HTERT RPE-1 (cell line): Measurements from ENCODE around the gene SLC24A5.

ENCODE experiments used
- in situ Hi-C: fragments of 300-500 bp; cut with MboI; formaldehyde crosslinking; loops from 4 replicates; pipeline ENCODE4 v1.14.3; 2020; ENCODE audit warnings: low sequenced_read_pairs

SLC24A5 gene

DNA sequence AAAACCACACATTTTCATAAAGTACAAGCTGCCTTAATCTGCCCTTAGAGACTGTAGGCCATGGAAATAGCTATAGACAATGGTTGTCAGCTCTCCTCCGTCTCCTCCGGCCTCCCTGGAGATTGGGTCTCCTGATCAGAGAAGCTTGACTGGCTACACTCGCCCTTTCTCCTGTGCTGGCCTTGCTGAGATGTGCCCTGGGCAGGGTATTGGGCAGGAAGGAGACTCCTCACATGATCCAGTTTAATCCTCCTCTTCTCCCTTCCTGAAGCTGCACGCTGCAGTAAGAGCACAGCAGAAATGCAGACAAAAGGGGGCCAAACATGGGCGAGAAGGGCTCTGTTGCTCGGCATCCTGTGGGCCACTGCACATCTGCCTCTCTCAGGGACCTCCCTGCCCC is at the start of gene SLC24A5:
Gene SLC24A5, plus strand, starts transcription at position 246 of the 400 bp plus-strand sequence. Its CDS starts 55 bp downstream, at position 301.
- in situ Hi-C loops = no loop called here

DNA sequence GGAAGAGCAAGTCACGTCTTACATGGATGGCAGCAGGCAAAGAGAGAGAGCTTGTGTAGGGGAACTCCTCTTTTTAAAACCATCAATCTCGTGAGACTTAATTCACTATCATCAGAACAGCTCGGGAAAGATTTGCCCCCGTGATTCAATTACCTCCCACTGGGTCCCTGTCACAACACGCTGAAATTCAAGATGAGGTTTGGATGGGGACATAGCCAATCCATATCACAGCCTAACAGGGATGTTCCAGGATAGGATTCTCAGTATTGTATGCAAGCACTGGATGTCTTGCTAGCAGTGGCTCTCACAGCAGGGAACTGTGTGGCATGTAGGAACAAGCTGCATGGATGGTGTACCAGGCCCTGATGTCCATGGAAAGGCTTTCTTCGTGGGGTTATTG is 47.8 kb upstream of the SLC24A5 start:
- in situ Hi-C loops = no loop called here

- in situ Hi-C loops = no loop called here
These were observed 46.9 kb upstream of the SLC24A5 start for GRCh38 chr15:48073881-48074280.

- in situ Hi-C loops = no loop called here
These were observed 44.3 kb upstream of the SLC24A5 start for GRCh38 chr15:48076454-48076853.

DNA sequence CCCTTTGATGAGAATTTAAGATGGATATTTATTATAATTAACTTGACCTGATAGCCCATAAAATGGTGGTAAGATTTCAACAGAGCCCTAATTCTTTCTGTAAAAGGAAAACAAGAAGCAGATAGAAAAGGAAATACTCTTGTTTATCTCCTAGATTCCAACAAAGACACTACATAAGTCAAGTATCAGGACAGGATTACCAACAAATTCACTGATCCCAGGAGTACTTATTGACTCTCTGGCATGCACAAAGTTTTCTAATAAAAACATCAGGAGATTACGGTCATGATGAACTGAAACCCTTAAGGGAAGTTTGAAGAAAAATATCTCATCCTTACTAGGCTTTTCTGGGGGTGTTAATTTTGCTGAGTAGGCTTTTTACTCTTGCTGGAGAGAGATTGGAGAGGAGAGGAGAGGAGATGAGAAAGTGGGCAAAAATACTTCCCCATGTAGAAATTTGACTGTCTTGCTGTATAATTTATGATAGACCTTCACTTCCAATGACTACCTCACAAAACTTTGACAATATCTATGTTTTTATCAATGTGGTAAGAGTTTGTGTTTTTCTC is 43.1 kb upstream of the SLC24A5 start:
- in situ Hi-C loops = no loop called here

- in situ Hi-C loops = no loop called here
These were observed 35.8 kb upstream of the SLC24A5 start for GRCh38 chr15:48084759-48085590.

- in situ Hi-C loops = no loop called here
These were observed 35.2 kb upstream of the SLC24A5 start for GRCh38 chr15:48085591-48085930.

DNA sequence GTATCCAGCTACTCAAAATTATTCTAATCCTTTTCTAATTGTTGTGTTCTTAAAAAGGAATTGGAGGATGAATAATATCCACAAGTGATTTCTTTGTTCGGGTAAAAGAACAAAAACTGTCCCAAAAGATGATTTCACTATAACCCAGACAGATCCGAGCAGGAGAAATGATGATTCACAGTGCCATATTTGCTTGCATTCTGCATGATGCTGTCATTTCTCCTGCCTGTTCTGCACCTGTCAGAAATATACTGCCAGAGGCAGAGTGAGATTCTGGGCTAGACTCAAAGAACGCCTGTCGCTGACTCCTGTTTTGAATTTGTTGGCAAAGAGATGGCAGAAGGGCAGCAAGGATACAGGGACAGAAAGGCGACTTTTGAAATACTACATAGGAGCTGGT is 34.7 kb upstream of the SLC24A5 start:
- in situ Hi-C loops = no loop called here

DNA sequence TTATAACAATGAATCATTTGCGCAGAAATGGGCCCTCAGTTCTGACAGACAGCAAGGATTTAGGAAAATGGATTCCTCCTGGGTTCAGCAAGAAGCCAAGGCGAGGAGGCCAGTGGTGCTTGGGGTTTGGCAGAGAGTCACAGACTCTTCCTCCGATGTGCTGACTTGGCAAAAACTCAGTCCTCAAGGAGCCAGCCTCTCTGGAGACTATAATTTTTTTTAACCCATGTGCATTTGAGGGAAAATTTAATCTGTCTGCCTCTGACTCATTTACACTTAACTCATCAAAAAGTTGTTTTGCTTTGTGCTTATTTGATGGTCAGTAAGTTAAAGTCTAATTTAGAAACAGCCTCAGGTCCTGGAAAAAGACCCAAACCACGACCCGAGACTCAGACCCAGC is 34.2 kb upstream of the SLC24A5 start:
- in situ Hi-C loops = no loop called here

- in situ Hi-C loops = no loop called here
These were observed 32.9 kb upstream of the SLC24A5 start for GRCh38 chr15:48087844-48088243.

DNA sequence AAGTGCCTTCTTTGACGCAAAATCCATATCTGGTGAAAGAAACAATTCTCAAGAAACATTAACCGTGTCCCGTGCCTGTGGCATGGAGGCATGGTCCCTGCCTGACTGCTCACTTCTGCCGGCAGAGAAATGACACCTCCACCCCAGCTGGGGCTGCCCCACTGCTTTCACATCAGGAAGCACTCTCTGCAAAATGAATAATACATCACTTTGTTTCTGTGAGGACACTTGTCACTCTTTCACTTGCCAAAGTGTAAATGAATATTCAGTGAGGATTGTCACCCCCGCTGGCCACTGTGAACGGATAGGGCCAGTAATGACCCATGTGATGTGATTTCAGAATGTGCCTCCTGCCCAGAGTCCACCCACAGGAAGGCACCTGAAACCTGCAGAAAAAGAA is 31.1 kb upstream of the SLC24A5 start:
- in situ Hi-C loops = no loop called here

DNA sequence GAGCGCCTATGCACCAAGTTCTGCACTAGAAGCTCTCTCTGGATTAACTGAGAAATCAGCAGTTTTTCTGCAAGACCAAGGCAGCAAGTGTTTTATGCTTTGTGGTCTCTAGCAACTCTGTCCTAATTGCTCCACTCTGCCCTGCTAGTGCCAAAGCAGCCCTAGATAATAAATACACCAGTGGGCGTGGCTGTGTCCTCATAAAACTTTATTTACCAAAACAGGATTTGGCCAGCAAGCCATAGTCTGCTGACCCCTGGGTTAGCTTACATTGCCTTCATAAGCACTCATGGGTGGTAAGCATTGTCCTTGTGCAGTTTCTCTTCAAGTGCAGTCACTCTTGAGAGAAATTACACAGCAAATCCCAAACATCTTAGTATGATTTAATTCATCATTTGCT is 30.7 kb upstream of the SLC24A5 start:
- in situ Hi-C loops = no loop called here

- in situ Hi-C loops = no loop called here
These were observed 30.1 kb upstream of the SLC24A5 start for GRCh38 chr15:48090666-48091065.

- in situ Hi-C loops = no loop called here
These were observed 29.3 kb upstream of the SLC24A5 start for GRCh38 chr15:48091522-48091921.

DNA sequence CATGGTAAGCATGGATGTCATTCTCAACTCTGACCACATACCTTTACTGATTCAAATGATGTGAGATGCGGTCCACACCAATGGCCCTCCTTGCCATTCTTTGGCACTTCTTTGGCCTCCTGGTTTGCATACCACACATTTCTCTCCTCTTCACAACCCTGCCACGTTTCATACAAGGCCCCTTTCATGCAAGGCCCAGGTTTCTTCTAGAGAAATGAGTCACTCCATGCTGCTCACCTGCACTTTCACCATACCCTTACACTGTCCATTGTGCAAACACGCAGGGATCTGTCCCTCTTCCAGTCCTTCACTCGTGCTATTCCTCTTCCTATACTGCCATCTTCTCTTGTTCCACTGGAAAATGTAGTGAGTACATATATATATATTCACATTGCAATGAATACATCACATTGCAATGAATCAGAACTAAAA is 24.4 kb upstream of the SLC24A5 start:
- in situ Hi-C loops = no loop called here

DNA sequence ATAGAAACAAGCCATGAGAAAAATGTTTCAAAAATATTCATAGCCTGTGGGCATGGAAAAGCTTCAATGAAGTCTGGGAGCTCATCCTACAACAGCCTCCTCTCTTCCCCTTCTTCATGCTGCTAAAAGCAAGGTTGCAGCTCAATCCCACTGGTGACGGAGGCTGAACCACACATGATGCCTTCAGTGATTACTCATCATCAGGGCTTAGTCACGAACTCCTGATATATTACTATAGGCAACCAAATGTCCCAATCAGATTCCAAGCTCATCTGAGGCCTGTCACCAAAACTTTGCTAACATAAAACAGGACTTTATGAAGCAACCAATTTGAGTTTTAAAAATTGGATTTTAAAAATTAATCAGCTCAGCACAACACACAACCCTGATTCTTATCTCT is 24.0 kb upstream of the SLC24A5 start:
- in situ Hi-C loops = no loop called here

DNA sequence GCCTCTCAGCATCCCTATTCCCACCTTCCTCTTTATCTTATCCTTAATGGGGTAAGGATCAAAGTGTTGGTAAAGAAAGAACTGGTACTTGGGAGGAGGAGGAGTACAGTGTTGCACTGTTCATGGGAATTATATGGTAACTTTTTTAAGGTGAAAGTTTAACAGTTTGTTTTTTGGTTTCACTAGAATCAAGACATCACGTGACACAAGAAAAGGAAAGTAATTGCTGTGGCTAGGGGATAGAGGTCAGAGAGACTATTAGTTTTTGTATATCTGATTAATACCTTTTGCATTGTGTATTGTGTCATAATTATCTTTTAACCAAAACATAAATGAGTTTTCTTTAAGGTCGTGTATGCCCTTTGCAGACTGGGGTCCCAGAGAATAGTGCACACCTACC is 23.5 kb upstream of the SLC24A5 start:
- in situ Hi-C loops = no loop called here

DNA sequence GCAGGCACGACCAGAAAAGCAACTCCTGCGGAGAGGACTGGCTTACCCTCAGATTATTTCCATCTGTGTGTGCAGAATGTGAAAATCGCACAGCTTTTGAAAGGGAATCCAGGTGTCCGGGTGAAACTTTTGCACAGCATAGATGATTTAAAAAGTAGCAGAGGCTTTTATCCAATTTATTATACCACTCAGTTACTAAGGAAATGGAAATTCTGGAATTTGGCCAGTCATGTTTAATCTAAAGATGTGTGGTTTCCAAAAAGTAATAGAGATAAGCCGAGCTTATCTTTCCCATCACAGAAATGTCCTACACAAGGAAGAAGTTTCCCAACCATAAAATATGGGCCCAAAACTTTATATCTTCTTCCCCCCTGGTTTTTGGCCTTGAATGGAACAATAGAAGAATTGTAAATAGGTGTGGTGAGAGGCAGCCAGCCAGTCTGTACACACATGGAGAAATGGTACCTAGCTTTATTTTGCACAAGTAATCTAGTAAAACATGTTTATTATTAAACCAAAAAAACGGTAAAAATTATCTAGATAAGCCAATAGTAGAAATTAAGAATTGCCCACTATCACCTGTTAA is 19.3 kb upstream of the SLC24A5 start:
- in situ Hi-C loops = no loop called here

DNA sequence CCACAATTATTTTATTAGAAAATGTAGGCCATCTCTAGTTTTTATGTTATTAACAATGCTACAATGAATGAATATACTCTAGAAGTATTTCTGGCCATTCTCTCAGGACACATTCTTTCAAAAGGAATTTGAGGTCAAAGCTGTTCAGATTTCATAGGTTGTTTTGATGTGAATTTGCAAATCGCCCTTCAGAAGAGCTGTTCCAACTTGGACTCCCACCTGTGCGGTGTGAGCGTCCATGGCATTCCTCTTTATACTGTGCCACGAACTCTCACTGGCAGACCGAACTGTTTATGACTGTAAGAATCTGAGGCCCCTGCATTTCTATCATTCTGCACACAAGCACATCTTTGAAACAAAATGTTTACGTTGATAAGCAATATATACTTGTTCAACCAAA is 18.6 kb upstream of the SLC24A5 start:
- in situ Hi-C loops = no loop called here

- in situ Hi-C loops = no loop called here
These were observed 17.1 kb upstream of the SLC24A5 start for GRCh38 chr15:48103647-48104046.

DNA sequence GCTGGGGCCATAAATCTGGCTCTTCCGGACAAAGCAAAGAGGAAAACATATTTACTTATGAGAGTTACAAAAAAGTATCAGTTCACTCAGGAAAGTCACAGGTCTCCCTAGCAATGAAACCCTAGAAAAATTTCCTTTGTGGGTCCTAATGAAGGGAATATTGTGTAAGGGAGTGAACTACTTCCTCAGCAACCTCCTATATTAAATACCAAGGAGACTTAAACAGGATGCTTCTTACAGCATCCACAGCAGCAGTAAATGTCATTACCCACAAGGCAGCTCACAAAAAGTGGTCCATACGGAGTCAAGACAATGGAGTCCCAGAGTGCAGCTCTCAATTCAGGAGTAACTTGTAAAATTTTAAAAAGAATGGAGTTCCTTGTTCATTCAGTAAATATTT is 14.9 kb upstream of the SLC24A5 start:
- in situ Hi-C loops = no loop called here

- in situ Hi-C loops = no loop called here
These were observed 11.6 kb upstream of the SLC24A5 start for GRCh38 chr15:48109212-48109611.
